ENCODE measurements around the gene LBP.
"Not testable (repeated sequence)": the region's sequence is repeated elsewhere in the genome, so short reads cannot be mapped to it uniquely, and the experiment has no call there.

Gene LBP

GRCh38 chr20:38395751-38396395 is 49.6 kb downstream of the LBP start:
- DNase-seq (ENCODE audit: low read depth, low spot score) = not testable (repeated sequence)

GRCh38 chr20:38402089-38402488 is 55.8 kb downstream of the LBP start:
- no peak for DNase-seq (ENCODE audit: low read depth, low spot score)

DNA sequence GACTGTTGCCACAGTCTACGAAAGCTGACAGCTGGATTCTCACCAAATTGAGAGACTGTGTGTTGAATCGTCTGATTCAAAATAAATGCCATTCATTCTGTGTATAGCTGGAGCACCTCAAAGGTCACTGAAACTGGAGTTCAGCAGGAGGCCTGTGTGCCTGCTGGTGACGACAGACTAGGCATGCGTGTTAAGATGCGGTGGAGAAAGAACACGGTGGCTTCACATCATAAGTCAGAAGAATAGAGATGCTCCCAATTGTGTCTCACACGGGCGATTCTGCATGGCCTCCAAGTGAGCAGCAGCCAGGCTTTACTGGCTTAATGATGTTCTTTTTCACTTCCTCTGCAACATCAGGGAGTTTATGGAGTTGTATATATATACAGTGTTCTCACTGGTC is 56.5 kb downstream of the LBP start:
- no peak for DNase-seq (ENCODE audit: low read depth, low spot score)

GRCh38 chr20:38404016-38404415 is 57.7 kb downstream of the LBP start:
- DNase-seq (ENCODE audit: low read depth, low spot score) = no peak

GRCh38 chr20:38405132-38405531 is 58.9 kb downstream of the LBP start:
- DNase-seq (ENCODE audit: low read depth, low spot score) = no peak

DNA sequence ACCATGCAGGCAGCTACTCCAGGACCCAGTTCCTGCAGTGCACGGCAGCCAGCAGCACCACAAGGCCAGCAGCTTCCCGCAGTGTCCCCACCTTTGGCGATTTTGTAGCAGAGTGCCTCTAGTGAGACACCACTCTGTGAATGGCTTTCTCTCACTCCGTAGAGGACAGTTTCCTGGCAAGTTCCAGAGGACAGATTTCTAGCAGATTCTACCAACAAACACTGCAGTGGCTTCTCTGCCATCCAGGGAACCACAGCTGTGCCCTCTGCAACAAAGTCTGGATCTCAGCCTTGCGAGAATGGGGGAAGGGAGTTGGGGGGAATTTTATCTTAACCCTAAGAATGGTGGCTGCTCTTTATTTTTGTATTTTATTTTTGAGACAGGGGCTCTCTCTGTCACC is 60.2 kb downstream of the LBP start:
- DNase-seq (ENCODE audit: low read depth, low spot score) = no peak

DNA sequence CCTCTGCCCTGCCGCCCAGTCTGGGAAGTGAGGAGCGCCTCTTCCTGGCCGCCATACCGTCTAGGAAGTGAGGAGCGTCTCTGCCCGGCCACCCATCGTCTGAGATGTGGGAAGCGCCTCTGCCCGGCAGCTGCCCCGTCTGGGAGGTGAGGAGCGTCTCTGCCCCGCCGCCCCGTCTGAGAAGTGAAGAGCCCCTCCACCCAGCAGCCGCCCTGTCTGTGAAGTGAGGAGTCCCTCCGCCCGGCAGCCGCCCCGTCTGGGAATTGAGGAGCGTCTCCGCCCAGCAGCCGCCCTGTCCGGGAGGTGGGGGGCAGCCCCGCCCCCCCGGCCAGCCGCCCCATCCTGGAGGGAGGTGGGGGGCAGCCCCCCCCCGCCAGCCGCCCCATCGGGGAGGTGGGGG is 61.0 kb downstream of the LBP start:
- no peak for DNase-seq (ENCODE audit: low read depth, low spot score)

DNA sequence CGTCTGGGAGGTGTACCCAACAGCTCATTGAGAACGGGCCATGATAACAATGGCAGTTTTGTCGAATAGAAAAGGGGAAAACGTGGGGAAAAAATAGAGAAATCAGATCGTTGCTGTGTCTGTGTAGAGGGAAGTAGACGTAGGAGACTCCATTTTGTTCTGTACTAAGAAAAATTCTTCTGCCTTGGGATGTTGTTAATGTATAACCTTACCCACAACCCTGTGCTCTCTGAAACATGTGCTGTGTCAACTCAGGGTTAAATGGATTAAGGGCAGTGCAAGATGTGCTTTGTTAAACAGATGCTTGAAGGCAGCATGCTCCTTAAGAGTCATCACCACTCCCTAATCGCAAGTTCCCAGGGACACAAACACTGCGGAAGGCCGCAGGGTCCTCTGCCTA is 61.5 kb downstream of the LBP start:
- not testable (repeated sequence) for DNase-seq (ENCODE audit: low read depth, low spot score)

GRCh38 chr20:38412877-38413577 is 66.7 kb downstream of the LBP start:
- DNase-seq (ENCODE audit: low read depth, low spot score) = no peak

DNA sequence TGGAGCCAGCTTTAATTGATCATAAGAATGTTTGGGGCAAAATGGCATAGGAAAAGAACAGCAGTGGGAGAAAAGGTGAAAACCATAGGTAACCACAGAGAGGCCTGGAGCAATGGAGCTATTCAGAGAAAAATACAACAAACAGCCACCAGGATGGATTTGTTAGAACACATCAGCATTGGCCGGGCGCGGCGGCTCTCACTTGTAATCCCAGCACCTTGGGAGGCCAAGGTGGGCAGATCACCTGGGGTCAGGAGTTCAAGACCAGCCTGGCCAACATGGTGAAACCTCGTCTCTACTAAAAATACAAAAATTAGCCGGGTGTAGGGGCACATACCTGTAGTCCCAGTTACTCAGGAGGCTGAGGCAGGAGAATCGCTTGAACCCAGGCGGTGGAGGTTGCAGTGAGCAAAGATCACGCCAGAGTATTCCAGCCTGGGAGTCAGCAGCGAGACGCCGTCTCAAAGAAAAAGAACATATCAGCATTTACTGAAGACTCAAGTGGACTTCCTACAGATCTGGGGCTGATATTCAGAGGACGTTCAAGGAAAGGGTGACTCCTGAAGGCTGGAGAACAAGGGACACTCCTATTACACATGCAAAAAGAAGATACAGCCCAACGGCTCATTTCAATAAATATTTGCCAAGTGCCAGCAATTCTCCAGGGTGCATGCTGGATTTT is 68.6 kb downstream of the LBP start:
- DNase-seq (ENCODE audit: low read depth, low spot score) = no peak

GRCh38 chr20:38418509-38419204 is 72.4 kb downstream of the LBP start:
- DNase-seq (ENCODE audit: low read depth, low spot score) = no peak

DNA sequence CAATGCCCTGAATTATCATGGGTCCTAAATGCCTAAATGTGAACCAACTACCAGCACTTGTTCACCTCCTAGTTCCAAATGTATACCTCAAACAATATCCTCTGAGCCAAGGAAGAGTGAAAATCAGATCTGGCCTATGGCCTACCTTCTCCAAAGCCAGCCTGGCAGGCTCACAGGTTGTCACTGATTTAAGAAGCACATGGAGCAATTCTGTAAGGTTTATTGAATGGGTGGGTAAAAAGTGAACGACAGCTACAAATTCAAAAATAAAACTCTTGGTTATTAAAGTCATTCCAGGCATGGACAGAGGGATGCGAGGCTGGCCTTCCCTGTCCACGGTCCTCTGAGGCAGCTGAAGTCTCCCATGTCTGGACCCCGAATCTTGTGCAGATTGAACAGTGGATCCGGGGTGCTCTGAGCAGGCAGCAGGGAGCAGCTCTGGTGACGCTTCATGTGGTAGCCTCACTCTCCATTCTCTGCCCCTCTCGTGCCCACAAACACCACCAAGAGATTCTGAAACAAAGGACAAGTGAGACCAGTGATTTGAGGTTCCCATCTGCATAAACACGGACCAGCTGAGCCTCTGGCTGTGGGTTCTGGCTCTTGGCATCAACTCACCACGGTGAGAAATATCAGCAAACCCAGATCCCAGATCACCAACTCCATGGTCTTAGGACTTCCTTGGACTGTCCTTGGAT is 74.3 kb downstream of the LBP start:
- no peak for DNase-seq (ENCODE audit: low read depth, low spot score)

DNA sequence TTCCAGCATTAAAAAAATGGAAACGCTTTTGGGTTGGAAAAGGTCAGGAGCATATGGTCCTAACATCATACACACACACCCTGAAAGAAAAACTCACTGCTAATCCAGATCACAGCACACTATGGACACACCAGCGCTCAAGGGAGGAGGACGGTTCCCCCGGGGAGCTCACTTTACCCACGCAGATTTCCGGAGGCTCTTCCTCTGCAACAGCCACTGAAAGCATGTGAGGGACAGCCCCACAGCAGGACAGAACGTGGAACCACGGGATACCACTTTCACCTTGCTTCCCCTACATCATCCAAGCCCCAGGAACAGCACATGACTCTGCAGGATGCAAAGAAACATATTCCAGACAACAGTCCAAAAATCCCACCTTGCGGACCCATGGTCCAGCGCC is 75.6 kb downstream of the LBP start:
- no peak for DNase-seq (ENCODE audit: low read depth, low spot score)

DNA sequence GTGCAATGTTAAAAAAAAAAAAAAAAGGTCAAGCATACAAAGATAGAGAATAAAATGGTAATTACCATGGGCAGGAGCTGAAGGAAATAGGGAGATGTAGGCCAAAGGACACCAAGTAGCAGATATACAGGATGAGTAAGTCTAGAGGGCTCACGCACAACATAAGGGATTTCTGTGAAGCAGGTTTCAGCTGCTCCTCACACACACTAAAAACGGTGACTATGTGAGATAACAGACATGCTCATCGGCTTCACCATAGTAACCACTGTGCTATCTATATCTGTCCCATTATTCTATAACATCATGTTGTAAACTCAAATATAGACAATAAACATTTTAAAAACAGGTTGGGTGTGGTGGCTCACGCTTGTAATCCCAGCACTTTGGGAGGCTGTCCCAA is 77.3 kb downstream of the LBP start:
- DNase-seq (ENCODE audit: low read depth, low spot score) = no peak

DNA sequence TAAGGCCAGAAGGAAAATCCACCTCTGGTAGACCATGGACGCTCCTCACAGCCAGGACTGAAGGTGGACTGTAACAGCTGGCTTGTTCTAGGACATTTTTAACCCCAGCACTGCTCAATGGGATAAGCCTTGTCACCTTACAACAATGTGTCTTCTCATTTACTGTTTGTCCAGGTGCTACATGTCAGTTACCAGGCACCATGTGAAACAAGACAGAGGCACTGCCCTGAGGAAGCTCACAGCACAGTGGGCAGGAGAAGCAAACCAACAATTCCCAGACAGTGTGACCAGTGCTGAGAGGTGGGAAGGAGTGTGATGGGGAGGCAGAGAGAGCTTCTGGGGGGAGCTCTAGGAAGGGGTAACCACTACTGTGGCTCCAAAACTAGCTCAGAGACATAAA is 78.1 kb downstream of the LBP start:
- no peak for DNase-seq (ENCODE audit: low read depth, low spot score)

DNA sequence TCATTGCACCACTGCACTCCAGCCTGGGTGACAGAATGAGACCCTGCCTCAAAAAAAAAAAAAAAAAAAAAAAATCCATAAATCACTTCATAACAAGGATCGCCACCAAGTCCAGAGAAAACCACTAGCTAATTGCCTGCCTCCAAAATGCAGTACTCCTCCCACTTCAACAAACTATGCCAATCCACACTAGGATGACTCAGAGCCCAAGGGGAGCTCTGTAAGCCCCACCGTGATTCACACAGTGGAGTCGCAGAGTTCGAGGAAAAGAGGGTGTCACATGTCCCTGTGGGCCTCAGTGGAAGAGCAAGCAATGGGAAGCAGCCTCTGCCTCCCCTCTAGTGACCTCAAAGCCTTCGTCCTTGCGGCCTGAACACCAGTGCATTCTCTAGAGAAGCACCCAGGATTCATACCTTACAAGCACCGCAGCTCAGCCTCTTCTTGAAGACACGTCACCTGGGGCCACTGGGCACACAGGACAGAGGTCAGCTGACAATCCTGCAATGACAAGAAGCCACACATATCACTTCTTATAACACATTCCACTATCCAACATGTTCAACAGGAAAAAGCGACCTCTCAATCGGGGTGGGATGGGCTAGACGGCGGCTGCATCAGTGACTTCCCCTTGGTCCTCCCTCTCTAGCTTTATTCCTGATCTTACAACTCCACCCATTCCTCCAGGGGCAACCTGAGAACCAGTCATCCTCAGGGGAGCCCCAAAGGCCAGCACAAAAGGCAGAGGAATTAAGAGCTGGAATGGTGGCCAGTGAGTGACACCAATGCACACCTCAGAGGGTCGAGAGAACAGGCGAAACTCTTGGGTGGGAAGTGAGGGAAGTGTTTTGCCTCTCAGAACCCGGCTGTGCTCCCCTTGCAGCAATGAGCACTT is 80.0 kb downstream of the LBP start:
- no peak for DNase-seq (ENCODE audit: low read depth, low spot score)
